AG04449 (cell line): ENCODE data around the gene CCL4.

ENCODE experiments used
- CTCF ChIA-PET: fragments of 350-600 bp; formaldehyde crosslinking; extraction: SDS; loops from one replicate; lab custom pipeline; 2021; ENCODE audit warnings: antibody characterized with exemption; lab: Yijun Ruan, JAX
- POLR2A ChIA-PET: fragments of 400-600, 350-600 bp; formaldehyde crosslinking; extraction: SDS; loops from one replicate; lab custom pipeline; 2020; ENCODE audit warnings: antibody characterized with exemption, inconsistent platforms; lab: Yijun Ruan, JAX
- DNase-seq: peaks from one replicate; pipeline ENCODE4 v3.0.0-alpha.2; 2010; ENCODE audit warnings: low read depth, low spot score
- H3K4me3 ChIP-seq: 2 replicates; pipeline ENCODE4 v1.5.1; 2011; ENCODE audit warnings: low read depth, mild to moderate bottlenecking, control low read depth, low read length
- CTCF ChIP-seq: IDR thresholded peaks from one replicate; pipeline ENCODE4 v1.5.1; 2011; ENCODE audit warnings: mild to moderate bottlenecking, moderate library complexity, low read length, control low read depth, inconsistent platforms; ENCODE audit not compliant: insufficient read depth; ENCODE audit errors: missing control alignments

CCL4 gene

GRCh38 chr17:36142806-36143205 is 39.2 kb downstream of the CCL4 start:
- ChIA-PET POLR2A (no interaction called here), CTCF (interaction anchor here (0.9 kb wide), 1 partner anchor 8 kb away, joined by 3 read pairs; no protein-coding TSS in a partner anchor)
- no peak for TF ChIP-seq CTCF
- no peak overlapping the region for H3K4me3 ChIP-seq
- DNase-seq: no peak

GRCh38 chr17:36144014-36144413 is 40.4 kb downstream of the CCL4 start:
- TF ChIP-seq CTCF: no peak
- CTCF ChIA-PET: interaction anchor here (1.1 kb wide), 1 partner anchor 11 kb away, joined by 4 read pairs; no protein-coding TSS in a partner anchor
- POLR2A ChIA-PET: no interaction called here
- H3K4me3 ChIP-seq: no peak overlapping the region
- no peak for DNase-seq

GRCh38 chr17:36144981-36145729 is 41.5 kb downstream of the CCL4 start:
- POLR2A ChIA-PET: no interaction called here
- CTCF ChIA-PET: interaction anchor here (0.5 to 6.5 kb wide), 5 partner anchors 11 to 193 kb away, joined by 3 to 82 read pairs (median 7); no protein-coding TSS in a partner anchor
- TF ChIP-seq CTCF: no peak
- DNase-seq: no peak
- H3K4me3 ChIP-seq: no peak overlapping the region

GRCh38 chr17:36147601-36148000 is 44.0 kb downstream of the CCL4 start:
- H3K4me3 ChIP-seq: no peak overlapping the region
- no peak for TF ChIP-seq CTCF
- CTCF ChIA-PET: interaction anchor here (0.9 to 6.5 kb wide), 12 partner anchors 9 to 431 kb away, joined by 3 to 82 read pairs (median 4); no protein-coding TSS in a partner anchor
- DNase-seq: no peak
- POLR2A ChIA-PET: no interaction called here

- H3K4me3 ChIP-seq: no peak overlapping the region
- DNase-seq: peak; percentile 12
- TF ChIP-seq CTCF: peak; percentile 100
- ChIA-PET POLR2A (no interaction called here), CTCF (interaction anchor here (0.6 to 6.5 kb wide), 30 partner anchors 10 to 537 kb away, joined by 3 to 82 read pairs (median 4); partner anchors contain the start of genes CCL3L1 and CCL3L3)
These were observed 45.1 kb downstream of the CCL4 start for GRCh38 chr17:36148559-36149295.
